Upper lobe of left lung (tissue), 4 donors: ENCODE results near the gene PALLD.

Experiments
- CTCF ChIP-seq, 6 experiments: fragments of 450-650 bp in 4 of 6; fragments of 200-600 bp in 2 of 6; sonication (generic) in 2 of 6; IDR thresholded peaks; one replicate each; pipeline ENCODE4 v1.5.1; 2016 to 2019; ENCODE audit warnings: antibody characterized with exemption in 6 of 6
- EP300 ChIP-seq, 4 donors: sonication (generic); formaldehyde crosslinking; IDR thresholded peaks; one replicate each; pipeline ENCODE4 v1.5.1; 2017; ENCODE audit warnings: antibody characterized with exemption in 4 of 4, control low read depth in 2 of 4

GRCh38 chr4:168891688-168892087, 394.8 kb downstream of the PALLD start:
- no peak for TF ChIP-seq EP300 (IDR thresholded peaks at IDR 0.05)
- TF ChIP-seq CTCF (IDR thresholded peaks at IDR 0.05), result no peak
